Common myeloid progenitor, CD34-positive (primary cell): ENCODE results near the gene PRKN.

Experiments used
- CTCF ChIA-PET: fragments of 350-600 bp; sonication (Branson Sonifier 250); formaldehyde crosslinking; loops from one replicate; lab custom pipeline; 2021; ENCODE audit warnings: antibody characterized with exemption; lab: Charles Lee
- POLR2A ChIA-PET: fragments of 350-600 bp; sonication (Branson Sonifier 250); formaldehyde crosslinking; loops from one replicate; lab custom pipeline; 2021; ENCODE audit warnings: antibody characterized with exemption; lab: Charles Lee
- DNase-seq, 3 donors: peaks; one replicate each; pipeline versions ENCODE4 v3.0.0 to v3.0.0-alpha.2; 2013
- H3K27ac ChIP-seq, 2 experiments: 1 replicate in 1 of 2; 2 replicates in 1 of 2; pipeline ENCODE4 v1.7.0; 2013; ENCODE audit warnings: inconsistent platforms in 2 of 2, low read length in 2 of 2, mild to moderate bottlenecking in 2 of 2, low read depth in 1 of 2, moderate library complexity in 1 of 2; ENCODE audit not compliant: severe bottlenecking in 2 of 2, insufficient read depth in 1 of 2, poor library complexity in 1 of 2
- H3K27me3 ChIP-seq, 5 experiments: replicated peaks in 2 of 5; 1 replicate in 3 of 5; 2 replicates in 2 of 5; pipeline versions ENCODE4 v1.6.1 to v1.7.0; 2013; ENCODE audit warnings: low read length in 4 of 5, mild to moderate bottlenecking in 2 of 5, moderate library complexity in 2 of 5, inconsistent platforms in 1 of 5; ENCODE audit not compliant: insufficient read depth in 5 of 5, control insufficient read depth in 4 of 5
- H3K36me3 ChIP-seq, 4 experiments: 1 replicate in 2 of 4; 2 replicates in 2 of 4; pipeline versions ENCODE4 v1.6.1 to v1.7.0; 2013; ENCODE audit warnings: low read length in 3 of 4, control low read depth in 1 of 4, mild to moderate bottlenecking in 1 of 4; ENCODE audit not compliant: control insufficient read depth in 4 of 4, insufficient read depth in 4 of 4
- H3K4me1 ChIP-seq, 4 experiments: 1 replicate in 3 of 4; 2 replicates in 1 of 4; pipeline versions ENCODE4 v1.6.1 to v1.7.1; 2013; ENCODE audit warnings: low read length in 3 of 4, mild to moderate bottlenecking in 3 of 4, control low read depth in 1 of 4, inconsistent platforms in 1 of 4, moderate library complexity in 1 of 4; ENCODE audit not compliant: control insufficient read depth in 4 of 4, insufficient read depth in 4 of 4; ENCODE audit errors: control extremely low read depth in 1 of 4
- H3K4me3 ChIP-seq, 7 experiments: 1 replicate in 4 of 7; 2 replicates in 3 of 7; pipeline versions ENCODE4 v1.5.1 to v1.7.0; 2013; ENCODE audit warnings: mild to moderate bottlenecking in 7 of 7, low read length in 6 of 7, moderate library complexity in 6 of 7, inconsistent platforms in 2 of 7, low read depth in 2 of 7, control low read depth in 1 of 7; ENCODE audit not compliant: insufficient read depth in 4 of 7, control insufficient read depth in 1 of 7; ENCODE audit errors: extremely low read depth in 1 of 7
- H3K9me3 ChIP-seq, 5 experiments: 1 replicate in 4 of 5; 2 replicates in 1 of 5; pipeline versions ENCODE4 v1.6.1 to v1.7.1; 2013; ENCODE audit warnings: low read length in 4 of 5, mild to moderate bottlenecking in 2 of 5, inconsistent platforms in 1 of 5, low read depth in 1 of 5, moderate library complexity in 1 of 5; ENCODE audit not compliant: control insufficient read depth in 4 of 5, insufficient read depth in 2 of 5; ENCODE audit errors: control extremely low read depth in 1 of 5
- WGBS: methylation state at CpG from one replicate; pipeline ENCODE4 v1.1.5; 2013; ENCODE audit not compliant: insufficient coverage; 5-methylcytosine and 5-hydroxymethylcytosine counted together

Gene PRKN

DNA sequence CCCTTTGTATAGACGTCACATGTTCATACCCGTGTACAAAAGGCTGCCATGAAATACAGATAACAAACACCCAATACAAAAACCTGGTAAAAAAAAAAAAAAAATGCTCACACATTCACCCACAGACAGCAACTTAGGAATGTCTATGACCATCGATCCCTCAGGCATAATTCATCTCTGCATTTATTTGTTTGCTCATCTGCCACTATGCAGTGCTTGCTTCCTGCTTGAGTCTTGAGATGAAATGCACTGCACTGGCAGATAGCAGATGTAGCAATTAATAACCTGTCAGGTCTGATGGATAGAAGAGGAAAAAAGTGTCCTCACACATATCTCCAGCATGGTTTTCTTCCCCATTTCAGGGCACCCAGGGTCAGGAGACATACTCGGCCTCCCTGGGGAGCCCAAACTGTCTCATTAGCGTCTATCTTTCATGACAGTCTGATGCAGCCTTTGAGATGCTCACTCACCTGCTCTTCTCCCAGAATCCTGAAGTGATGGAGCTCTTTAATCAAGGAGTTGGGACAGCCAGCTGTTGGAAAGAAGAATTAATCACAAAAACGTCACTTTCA lies 1158.6 kb downstream of the PRKN start:
- WGBS, result 83% methylated on average over 4 of the region's 6 CpGs
- CTCF ChIA-PET, result interaction anchor here (0.9 kb wide), 1 partner anchor 11 kb away, joined by 4 read pairs; no protein-coding TSS in a partner anchor
- H3K4me3 ChIP-seq, result no peak overlapping the region
- no peaks in the 10 kb centered on the region for H3K36me3 ChIP-seq
- no peak overlapping the region for H3K27ac ChIP-seq
- no peak for DNase-seq
- POLR2A ChIA-PET, result no interaction called here
- no peaks in the 10 kb centered on the region for H3K27me3 ChIP-seq
- H3K9me3 ChIP-seq, result peaks cover 0 to 6% (median 0%) of the 10 kb centered on the region in 5 experiments
- H3K4me1 ChIP-seq, result no peaks in the 10 kb centered on the region

DNA sequence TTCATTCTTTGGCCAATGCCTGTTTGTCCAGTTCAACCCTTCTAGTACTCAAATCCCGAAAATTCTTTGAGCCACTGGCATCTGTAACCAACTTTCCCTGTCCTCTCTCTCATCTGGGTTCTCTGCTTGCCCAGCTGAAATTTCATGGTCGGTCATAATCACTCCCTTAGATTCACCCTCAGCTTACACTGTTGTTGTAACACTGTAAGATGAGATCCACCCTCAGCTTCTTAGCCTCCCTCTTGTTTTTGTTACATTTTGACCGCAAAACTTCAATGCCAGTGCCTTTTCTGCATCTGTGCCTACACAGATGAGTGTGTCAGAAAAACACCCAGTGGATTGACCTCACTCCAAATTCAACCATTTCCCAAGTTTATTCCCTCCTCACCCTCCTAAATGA lies 1162.6 kb downstream of the PRKN start:
- H3K36me3 ChIP-seq, result no peaks in the 10 kb centered on the region
- CTCF ChIA-PET, result no interaction called here
- POLR2A ChIA-PET, result no interaction called here
- DNase-seq, result no peak
- no peak overlapping the region for H3K27ac ChIP-seq
- H3K4me1 ChIP-seq, result no peaks in the 10 kb centered on the region
- H3K9me3 ChIP-seq, result peaks cover 0 to 3% (median 0%) of the 10 kb centered on the region in 5 experiments
- 96% methylated on average over 3 of the region's 3 CpGs for WGBS
- no peaks in the 10 kb centered on the region for H3K27me3 ChIP-seq
- no peak overlapping the region for H3K4me3 ChIP-seq

DNA sequence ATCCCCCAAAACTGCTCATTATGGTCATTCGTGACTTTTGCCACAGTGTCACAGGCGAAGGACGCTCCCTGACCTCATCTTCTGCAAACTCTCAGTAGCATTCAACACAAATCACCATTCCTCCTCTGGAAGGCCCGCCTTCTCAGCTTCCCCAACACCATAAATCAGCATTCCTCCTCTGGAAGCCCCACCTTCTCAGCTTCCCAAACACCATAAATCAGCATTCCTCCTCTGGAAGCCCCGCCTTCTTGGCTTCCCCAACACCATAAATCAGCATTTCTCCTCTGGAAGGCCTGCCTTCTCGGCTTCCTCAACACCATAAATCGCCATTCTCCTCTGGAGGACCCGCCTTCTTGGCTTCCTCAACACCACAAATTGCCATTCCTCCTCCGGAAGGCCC lies 1165.7 kb downstream of the PRKN start:
- Histone ChIP-seq H3K36me3 (no peaks in the 10 kb centered on the region), H3K27me3 (no peaks in the 10 kb centered on the region), H3K4me3 (no peak overlapping the region), H3K9me3 (peaks cover 0 to 4% (median 0%) of the 10 kb centered on the region in 5 experiments), H3K4me1 (no peaks in the 10 kb centered on the region), H3K27ac (no peak overlapping the region)
- DNase-seq, result no peak
- ChIA-PET POLR2A (no interaction called here), CTCF (no interaction called here)
- 90% methylated on average over 8 of the region's 9 CpGs for WGBS

DNA sequence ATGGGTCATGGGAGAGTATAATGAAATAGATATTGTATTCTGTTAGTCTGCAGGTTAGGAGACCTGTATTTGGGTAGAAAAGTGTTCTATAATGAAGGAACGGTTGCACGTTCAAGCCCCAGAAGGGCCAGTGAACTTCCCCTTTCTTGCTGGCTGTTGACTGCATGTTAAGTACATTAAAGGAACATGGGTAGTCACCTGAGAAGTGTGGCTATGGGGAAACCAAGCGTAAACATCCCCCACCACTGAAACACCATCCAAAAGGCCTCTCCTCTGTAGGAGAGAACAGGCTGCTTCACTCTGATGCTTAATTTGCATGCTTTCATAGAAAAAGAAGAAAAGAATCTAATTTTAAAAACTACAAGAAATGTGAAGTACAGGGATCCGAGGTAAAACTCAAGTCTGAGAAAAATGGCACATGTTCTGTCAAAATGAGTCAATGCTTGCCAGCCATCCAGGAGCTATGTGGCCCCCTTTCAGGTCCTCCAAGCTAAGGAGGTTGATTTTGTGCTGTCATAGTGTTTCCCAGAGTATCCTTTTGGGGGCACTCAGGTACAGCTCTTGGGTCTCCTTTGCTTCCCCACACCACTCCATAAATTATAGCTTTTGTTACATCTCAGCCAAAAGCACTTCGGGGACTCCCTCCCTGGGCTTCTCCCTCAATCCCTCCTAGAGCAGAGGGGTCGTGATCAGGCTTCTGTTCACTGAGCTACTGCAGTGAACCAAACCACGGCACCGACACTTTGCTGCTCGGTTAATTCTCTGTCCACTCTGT lies 1170.0 kb downstream of the PRKN start:
- ChIA-PET CTCF (interaction anchor here (1.5 kb wide), 1 partner anchor 12 kb away, joined by 4 read pairs; no protein-coding TSS in a partner anchor), POLR2A (interaction anchor here (0.5 kb wide), 1 partner anchor 1746 kb away, joined by 3 read pairs; no protein-coding TSS in a partner anchor)
- H3K4me3 ChIP-seq, result no peak overlapping the region
- no peak for DNase-seq
- 89% methylated on average over 5 of the region's 9 CpGs for WGBS
- H3K36me3 ChIP-seq, result no peaks in the 10 kb centered on the region
- H3K27ac ChIP-seq, result no peak overlapping the region
- H3K4me1 ChIP-seq, result no peaks in the 10 kb centered on the region
- H3K9me3 ChIP-seq, result peaks cover 0 to 7% (median 2%) of the 10 kb centered on the region in 5 experiments
- H3K27me3 ChIP-seq, result no peaks in the 10 kb centered on the region

DNA sequence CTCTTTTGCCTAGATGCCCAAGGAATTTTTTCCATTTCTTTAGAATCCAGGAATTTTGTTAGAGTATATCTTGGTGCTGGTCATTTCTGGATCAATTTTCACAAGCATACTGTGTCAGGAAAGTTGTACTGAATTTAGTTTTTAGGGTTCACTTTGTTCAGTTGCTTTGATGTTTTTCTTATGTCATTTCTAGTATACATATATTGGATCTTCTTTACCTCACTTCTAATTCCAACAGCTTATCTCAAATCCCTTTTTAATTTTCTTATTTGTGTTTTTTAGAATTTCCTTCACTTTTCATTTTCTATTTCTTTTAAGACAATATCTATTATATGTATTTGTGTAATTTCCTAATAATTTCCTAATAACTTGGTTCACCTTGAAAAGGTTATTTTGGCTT lies 1172.7 kb downstream of the PRKN start:
- CTCF ChIA-PET, result no interaction called here
- H3K27ac ChIP-seq, result no peak overlapping the region
- DNase-seq, result no peak
- H3K4me1 ChIP-seq, result no peaks in the 10 kb centered on the region
- peaks cover 0 to 10% (median 3%) of the 10 kb centered on the region in 5 experiments for H3K9me3 ChIP-seq
- no peak overlapping the region for H3K4me3 ChIP-seq
- no peaks in the 10 kb centered on the region for H3K36me3 ChIP-seq
- POLR2A ChIA-PET, result no interaction called here
- H3K27me3 ChIP-seq, result no peaks in the 10 kb centered on the region

DNA sequence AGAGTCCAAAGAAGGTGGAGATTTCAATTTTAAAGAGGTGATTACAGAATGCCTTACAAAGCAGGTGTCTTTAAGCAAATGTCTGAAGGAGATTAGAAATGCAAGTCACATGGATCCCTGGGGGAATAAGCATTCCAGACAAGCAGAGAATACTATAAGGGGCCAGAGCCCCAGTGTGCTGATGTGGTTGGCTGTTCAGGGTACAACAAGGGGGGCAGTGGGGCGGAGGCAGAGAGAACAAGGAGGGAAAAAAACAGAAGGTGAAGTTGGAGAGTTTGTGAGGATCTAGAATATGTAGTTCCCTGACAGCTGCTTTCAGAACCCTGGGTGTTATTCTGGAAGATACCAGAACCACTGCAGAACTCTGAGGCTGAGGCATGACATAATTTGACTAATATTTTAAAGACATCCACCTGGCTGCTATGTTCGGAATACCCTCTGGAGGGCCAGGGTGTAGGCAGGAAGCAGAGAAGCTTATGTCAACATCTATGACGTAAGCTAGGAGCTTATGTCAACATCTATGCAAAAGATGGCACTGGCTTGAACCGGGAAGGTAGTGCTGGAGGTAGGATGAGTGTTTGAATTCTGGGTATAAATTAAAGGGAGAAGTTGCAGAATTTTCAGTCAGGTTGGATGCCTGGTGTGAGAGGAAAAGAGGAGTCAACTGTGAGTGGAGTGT lies 1177.5 kb downstream of the PRKN start:
- Histone ChIP-seq H3K4me3 (no peak overlapping the region), H3K9me3 (peaks cover 0 to 8% (median 5%) of the 10 kb centered on the region in 5 experiments), H3K4me1 (no peaks in the 10 kb centered on the region), H3K36me3 (no peaks in the 10 kb centered on the region), H3K27me3 (no peaks in the 10 kb centered on the region), H3K27ac (no peak overlapping the region)
- no peak for DNase-seq
- POLR2A ChIA-PET, result no interaction called here
- WGBS, result 94% methylated on average over 4 of the region's 4 CpGs
- CTCF ChIA-PET, result no interaction called here
